HepG2 (cell line): Measurements from ENCODE around the gene MPG. TPM values are rescaled to one million over a fixed set of nuclear protein-coding genes. Genes with fewer than 3 reads are reported as not detected.

ENCODE experiments used
- FOXO1 ChIP-seq: sonication (generic); formaldehyde crosslinking; IDR thresholded peaks from 2 replicates; pipeline ENCODE4 v1.4.0; 2020; ENCODE audit warnings: missing genetic modification reagents
- KDM2A ChIP-seq: sonication (generic); formaldehyde crosslinking; IDR thresholded peaks from 2 replicates; pipeline ENCODE4 v1.4.0; 2020; ENCODE audit warnings: low read depth, missing genetic modification reagents, borderline replicate concordance
- MTA1 ChIP-seq: sonication (generic); formaldehyde crosslinking; IDR thresholded peaks from 2 replicates; pipeline ENCODE4 v1.4.0; 2020; ENCODE audit warnings: missing genetic modification reagents, mild to moderate bottlenecking, borderline replicate concordance
- MXD4 ChIP-seq: IDR thresholded peaks from 2 replicates; pipeline ENCODE4 v1.6.1; 2016; ENCODE audit warnings: mild to moderate bottlenecking, missing biosample characterization, missing genetic modification reagents
- TARDBP ChIP-seq: sonication (generic); formaldehyde crosslinking; IDR thresholded peaks from 2 replicates; pipeline ENCODE4 v1.8.0; 2022; ENCODE audit warnings: mild to moderate bottlenecking, missing genetic modification reagents
- TMF1 ChIP-seq: sonication (generic); formaldehyde crosslinking; IDR thresholded peaks from 2 replicates; pipeline ENCODE4 v1.8.1; 2022; ENCODE audit warnings: low read depth, missing genetic modification reagents
- TSC22D2 ChIP-seq: sonication (generic); formaldehyde crosslinking; IDR thresholded peaks from 2 replicates; pipeline ENCODE4 v1.5.1; 2020; ENCODE audit warnings: missing genetic modification reagents, mild to moderate bottlenecking, borderline replicate concordance
- YY1 ChIP-seq: IDR thresholded peaks from 2 replicates; pipeline ENCODE4 v1.6.1; 2011; ENCODE audit warnings: low read length, low read depth, moderate library complexity, mild to moderate bottlenecking; ENCODE audit not compliant: insufficient read depth, insufficient replicate concordance
- ZNF253 ChIP-seq: sonication (generic); formaldehyde crosslinking; IDR thresholded peaks from 2 replicates; pipeline ENCODE4 v1.8.0; 2022; ENCODE audit warnings: mild to moderate bottlenecking, missing genetic modification reagents, borderline replicate concordance
- ZNF788 ChIP-seq: sonication (generic); formaldehyde crosslinking; IDR thresholded peaks from 2 replicates; pipeline ENCODE4 v1.5.0; 2020; ENCODE audit warnings: mild to moderate bottlenecking, missing genetic modification reagents, borderline replicate concordance
- polyA plus RNA-seq, 8 experiments: library from polyadenylated mRNA; depleted of rRNA in 3 of 8; stranded (reverse) in 7 of 8; unstranded in 1 of 8; fragments of >200 nt; fragmentation: Illumina TruSeq in 4 of 8; extraction: Trizol in 4 of 8; gene quantifications; 2 replicates each; pipeline versions ENCODE4 v1.2.1 to v1.2.3, GENCODE V29; 2011 to 2016; ENCODE audit warnings: low read depth in 4 of 8, missing spikeins in 1 of 8, mixed read lengths in 1 of 8; ENCODE audit not compliant: insufficient read depth in 1 of 8
- total RNA-seq, 5 experiments: library from RNA; depleted of rRNA; stranded (reverse); fragments of >200 nt; fragmentation: Illumina TruSeq; extraction: Trizol; gene quantifications; 2 replicates each; pipeline ENCODE4 v1.2.3, GENCODE V29; 2016; ENCODE audit warnings: low read depth in 1 of 5
- TF ChIP-seq, protein P1 (sequence below): sonication (generic); formaldehyde crosslinking; IDR thresholded peaks from 2 replicates; pipeline ENCODE4 v1.8.1; 2022; ENCODE audit warnings: mild to moderate bottlenecking, missing genetic modification reagents
- TF ChIP-seq, protein P2 (sequence below): sonication (generic); formaldehyde crosslinking; IDR thresholded peaks from 2 replicates; pipeline ENCODE4 v1.4.0; 2020; ENCODE audit warnings: missing genetic modification reagents
- TF ChIP-seq, protein P3 (sequence below): sonication (generic); formaldehyde crosslinking; conservative IDR thresholded peaks from 2 replicates; pipeline ENCODE4 v1.8.0; 2022; ENCODE audit warnings: mild to moderate bottlenecking, moderate library complexity, missing genetic modification reagents
- TF ChIP-seq, protein P4 (sequence below): sonication (generic); formaldehyde crosslinking; IDR thresholded peaks from 2 replicates; pipeline ENCODE4 v1.4.0; 2020; ENCODE audit warnings: missing genetic modification reagents, mild to moderate bottlenecking, borderline replicate concordance
- TF ChIP-seq, protein P5 (sequence below): sonication (generic); formaldehyde crosslinking; IDR thresholded peaks from 2 replicates; pipeline ENCODE4 v1.4.0; 2020; ENCODE audit warnings: missing genetic modification reagents
- TF ChIP-seq, protein P6 (sequence below): sonication (generic); formaldehyde crosslinking; IDR thresholded peaks from 2 replicates; pipeline ENCODE4 v1.4.0; 2020; ENCODE audit warnings: missing genetic modification reagents, mild to moderate bottlenecking, borderline replicate concordance

MPG gene
- total and polyA plus RNA-seq, 2 of the 13 experiments (the other 11 are each of a cell fraction or from before 2014, with no cell fraction given), result 59.1 to 62.5 TPM

DNA sequence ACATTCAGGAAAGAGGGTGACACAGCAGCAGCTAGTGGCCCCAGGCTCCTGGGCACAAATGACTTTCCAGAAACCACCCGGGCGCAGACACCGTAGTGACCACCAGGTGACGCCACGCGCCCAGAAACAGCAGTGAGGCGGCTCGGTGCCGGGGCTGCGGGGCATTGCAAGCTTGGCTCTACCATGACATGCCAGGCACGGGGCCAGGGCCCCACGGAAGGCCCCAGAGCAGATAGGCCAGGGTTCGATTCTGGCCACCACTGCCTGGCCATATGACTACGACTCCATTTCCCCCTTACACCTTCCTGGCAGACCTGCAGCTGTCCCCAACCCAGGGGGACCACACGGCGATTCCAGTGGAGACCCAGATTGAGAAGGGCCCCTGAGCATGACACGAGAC lies 12.3 kb upstream of the MPG start (continued):
- TF ChIP-seq, protein P1, sequence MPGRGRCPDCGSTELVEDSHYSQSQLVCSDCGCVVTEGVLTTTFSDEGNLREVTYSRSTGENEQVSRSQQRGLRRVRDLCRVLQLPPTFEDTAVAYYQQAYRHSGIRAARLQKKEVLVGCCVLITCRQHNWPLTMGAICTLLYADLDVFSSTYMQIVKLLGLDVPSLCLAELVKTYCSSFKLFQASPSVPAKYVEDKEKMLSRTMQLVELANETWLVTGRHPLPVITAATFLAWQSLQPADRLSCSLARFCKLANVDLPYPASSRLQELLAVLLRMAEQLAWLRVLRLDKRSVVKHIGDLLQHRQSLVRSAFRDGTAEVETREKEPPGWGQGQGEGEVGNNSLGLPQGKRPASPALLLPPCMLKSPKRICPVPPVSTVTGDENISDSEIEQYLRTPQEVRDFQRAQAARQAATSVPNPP (CRISPR knock-in tag), result peak; percentile 47; the same call in 1 of the 2 replicates
- TF ChIP-seq KDM2A, result peak; percentile 82
- peak; percentile 34; the same call in 1 of the 2 replicates for TF ChIP-seq TARDBP (CRISPR knock-in tag)
- TF ChIP-seq, protein P2, sequence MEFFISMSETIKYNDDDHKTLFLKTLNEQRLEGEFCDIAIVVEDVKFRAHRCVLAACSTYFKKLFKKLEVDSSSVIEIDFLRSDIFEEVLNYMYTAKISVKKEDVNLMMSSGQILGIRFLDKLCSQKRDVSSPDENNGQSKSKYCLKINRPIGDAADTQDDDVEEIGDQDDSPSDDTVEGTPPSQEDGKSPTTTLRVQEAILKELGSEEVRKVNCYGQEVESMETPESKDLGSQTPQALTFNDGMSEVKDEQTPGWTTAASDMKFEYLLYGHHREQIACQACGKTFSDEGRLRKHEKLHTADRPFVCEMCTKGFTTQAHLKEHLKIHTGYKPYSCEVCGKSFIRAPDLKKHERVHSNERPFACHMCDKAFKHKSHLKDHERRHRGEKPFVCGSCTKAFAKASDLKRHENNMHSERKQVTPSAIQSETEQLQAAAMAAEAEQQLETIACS (CRISPR knock-in tag), result no peak
- no peak; the same call in 1 of the 2 replicates for TF ChIP-seq FOXO1 (CRISPR knock-in tag)
- TF ChIP-seq, protein P3, sequence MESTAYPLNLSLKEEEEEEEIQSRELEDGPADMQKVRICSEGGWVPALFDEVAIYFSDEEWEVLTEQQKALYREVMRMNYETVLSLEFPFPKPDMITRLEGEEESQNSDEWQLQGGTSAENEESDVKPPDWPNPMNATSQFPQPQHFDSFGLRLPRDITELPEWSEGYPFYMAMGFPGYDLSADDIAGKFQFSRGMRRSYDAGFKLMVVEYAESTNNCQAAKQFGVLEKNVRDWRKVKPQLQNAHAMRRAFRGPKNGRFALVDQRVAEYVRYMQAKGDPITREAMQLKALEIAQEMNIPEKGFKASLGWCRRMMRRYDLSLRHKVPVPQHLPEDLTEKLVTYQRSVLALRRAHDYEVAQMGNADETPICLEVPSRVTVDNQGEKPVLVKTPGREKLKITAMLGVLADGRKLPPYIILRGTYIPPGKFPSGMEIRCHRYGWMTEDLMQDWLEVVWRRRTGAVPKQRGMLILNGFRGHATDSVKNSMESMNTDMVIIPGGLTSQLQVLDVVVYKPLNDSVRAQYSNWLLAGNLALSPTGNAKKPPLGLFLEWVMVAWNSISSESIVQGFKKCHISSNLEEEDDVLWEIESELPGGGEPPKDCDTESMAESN (CRISPR knock-in tag), result 0 out of 2 replicates have a peak, but pooled peaks have one; percentile 35
- TF ChIP-seq, protein P4, sequence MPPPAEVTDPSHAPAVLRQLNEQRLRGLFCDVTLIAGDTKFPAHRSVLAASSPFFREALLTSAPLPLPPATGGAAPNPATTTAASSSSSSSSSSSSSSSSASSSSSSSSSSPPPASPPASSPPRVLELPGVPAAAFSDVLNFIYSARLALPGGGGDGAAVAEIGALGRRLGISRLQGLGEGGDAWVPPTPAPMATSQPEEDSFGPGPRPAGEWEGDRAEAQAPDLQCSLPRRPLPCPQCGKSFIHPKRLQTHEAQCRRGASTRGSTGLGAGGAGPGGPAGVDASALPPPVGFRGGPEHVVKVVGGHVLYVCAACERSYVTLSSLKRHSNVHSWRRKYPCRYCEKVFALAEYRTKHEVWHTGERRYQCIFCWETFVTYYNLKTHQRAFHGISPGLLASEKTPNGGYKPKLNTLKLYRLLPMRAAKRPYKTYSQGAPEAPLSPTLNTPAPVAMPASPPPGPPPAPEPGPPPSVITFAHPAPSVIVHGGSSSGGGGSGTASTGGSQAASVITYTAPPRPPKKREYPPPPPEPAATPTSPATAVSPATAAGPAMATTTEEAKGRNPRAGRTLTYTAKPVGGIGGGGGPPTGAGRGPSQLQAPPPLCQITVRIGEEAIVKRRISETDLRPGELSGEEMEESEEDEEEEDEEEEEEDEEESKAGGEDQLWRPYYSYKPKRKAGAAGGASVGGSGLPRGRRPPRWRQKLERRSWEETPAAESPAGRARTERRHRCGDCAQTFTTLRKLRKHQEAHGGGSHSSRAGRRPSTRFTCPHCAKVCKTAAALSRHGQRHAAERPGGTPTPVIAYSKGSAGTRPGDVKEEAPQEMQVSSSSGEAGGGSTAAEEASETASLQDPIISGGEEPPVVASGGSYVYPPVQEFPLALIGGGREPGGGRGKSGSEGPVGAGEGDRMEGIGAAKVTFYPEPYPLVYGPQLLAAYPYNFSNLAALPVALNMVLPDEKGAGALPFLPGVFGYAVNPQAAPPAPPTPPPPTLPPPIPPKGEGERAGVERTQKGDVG, result no peak
- TF ChIP-seq ZNF253 (CRISPR knock-in tag), result no peak
- peak; percentile 37; the same call in 1 of the 2 replicates for TF ChIP-seq MXD4 (CRISPR knock-in tag)
- TF ChIP-seq TSC22D2 (CRISPR knock-in tag), result peak; percentile 37; the same call in 1 of the 2 replicates
- TF ChIP-seq, protein P5, sequence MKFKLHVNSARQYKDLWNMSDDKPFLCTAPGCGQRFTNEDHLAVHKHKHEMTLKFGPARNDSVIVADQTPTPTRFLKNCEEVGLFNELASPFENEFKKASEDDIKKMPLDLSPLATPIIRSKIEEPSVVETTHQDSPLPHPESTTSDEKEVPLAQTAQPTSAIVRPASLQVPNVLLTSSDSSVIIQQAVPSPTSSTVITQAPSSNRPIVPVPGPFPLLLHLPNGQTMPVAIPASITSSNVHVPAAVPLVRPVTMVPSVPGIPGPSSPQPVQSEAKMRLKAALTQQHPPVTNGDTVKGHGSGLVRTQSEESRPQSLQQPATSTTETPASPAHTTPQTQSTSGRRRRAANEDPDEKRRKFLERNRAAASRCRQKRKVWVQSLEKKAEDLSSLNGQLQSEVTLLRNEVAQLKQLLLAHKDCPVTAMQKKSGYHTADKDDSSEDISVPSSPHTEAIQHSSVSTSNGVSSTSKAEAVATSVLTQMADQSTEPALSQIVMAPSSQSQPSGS, result peak; percentile 51; the same call in 1 of the 2 replicates
- TF ChIP-seq ZNF788 (CRISPR knock-in tag), result peak; percentile 66; the same call in 1 of the 2 replicates
- TF ChIP-seq, protein P6, sequence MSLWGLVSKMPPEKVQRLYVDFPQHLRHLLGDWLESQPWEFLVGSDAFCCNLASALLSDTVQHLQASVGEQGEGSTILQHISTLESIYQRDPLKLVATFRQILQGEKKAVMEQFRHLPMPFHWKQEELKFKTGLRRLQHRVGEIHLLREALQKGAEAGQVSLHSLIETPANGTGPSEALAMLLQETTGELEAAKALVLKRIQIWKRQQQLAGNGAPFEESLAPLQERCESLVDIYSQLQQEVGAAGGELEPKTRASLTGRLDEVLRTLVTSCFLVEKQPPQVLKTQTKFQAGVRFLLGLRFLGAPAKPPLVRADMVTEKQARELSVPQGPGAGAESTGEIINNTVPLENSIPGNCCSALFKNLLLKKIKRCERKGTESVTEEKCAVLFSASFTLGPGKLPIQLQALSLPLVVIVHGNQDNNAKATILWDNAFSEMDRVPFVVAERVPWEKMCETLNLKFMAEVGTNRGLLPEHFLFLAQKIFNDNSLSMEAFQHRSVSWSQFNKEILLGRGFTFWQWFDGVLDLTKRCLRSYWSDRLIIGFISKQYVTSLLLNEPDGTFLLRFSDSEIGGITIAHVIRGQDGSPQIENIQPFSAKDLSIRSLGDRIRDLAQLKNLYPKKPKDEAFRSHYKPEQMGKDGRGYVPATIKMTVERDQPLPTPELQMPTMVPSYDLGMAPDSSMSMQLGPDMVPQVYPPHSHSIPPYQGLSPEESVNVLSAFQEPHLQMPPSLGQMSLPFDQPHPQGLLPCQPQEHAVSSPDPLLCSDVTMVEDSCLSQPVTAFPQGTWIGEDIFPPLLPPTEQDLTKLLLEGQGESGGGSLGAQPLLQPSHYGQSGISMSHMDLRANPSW (CRISPR knock-in tag), result no peak
- no peak; the same call in 1 of the 2 replicates for TF ChIP-seq MTA1 (CRISPR knock-in tag)
- TF ChIP-seq TMF1, result no peak
- TF ChIP-seq YY1, result peak; percentile 32
